Measurements from ENCODE around the gene DLG2.

The DLG2 gene

DNA sequence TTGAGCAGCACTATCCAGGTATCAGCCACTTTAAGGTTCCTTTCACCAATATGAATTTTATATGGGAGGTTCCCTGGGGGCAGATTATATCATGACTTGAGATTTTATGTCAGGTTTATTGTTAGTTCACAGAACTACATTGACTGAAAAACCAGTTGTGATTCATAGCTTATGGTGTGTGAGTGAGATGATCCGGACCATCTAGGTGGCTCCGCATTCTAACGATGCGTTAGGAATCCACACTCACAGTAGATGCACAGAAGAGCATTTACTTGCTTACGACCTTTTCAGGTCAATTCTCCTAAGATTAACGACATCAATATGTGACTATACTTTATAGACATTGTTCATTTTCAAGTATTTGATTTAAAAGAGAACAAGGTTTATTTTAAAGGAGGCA, 1356.7 kb downstream of the DLG2 start:
- Mint-ChIP-seq H3K4me1 (no peaks in the 10 kb centered on the region), H3K9me3 (peaks cover 8% of the 10 kb centered on the region), H3K36me3 (no peaks in the 10 kb centered on the region), H3K27ac (no peak overlapping the region), H3K27me3 (no peaks in the 10 kb centered on the region), H3K4me3 (no peak overlapping the region)

DNA sequence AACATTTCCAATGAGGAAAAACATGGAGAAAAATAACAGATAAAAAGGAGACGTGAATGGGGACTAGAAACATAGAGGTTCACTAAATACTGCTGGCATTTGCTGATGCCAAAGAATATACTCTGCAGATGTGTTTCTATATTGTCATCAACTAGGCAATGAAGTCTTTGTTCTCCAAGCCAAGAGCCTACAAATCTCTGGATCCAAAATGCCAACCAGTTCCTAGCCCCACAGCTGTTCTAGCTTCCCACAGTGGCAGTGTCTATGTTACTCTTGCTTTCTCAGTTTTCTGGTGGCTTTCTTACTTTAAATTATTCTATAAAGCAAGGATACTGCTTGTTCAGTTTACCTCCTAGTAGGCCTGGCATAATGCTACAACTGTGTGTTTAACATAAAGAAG, 1363.1 kb downstream of the DLG2 start:
- Mint-ChIP-seq H3K27ac (no peak overlapping the region), H3K27me3 (no peaks in the 10 kb centered on the region), H3K4me1 (no peaks in the 10 kb centered on the region), H3K9me3 (no peaks in the 10 kb centered on the region), H3K36me3 (no peaks in the 10 kb centered on the region), H3K4me3 (no peak overlapping the region)

DNA sequence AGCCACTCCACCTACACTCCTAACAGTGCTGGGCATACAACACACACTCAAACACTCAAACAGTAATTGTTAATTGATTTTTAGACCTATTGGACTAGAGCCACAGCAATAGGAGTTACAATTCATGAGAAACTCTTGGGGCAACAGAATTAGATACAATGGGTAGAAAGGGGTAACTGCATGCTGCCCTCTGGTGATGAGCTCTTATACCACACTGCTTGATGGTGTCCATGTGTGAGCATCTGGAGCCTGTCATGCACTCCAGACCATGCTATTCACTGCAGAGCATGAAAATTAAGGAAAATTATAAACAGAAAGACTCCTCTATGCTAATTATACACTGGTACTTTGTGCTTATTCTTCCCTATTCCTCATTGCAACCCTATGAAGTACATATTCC, 1365.4 kb downstream of the DLG2 start:
- no peaks in the 10 kb centered on the region for H3K9me3 Mint-ChIP-seq
- no peaks in the 10 kb centered on the region for H3K27me3 Mint-ChIP-seq
- no peak overlapping the region for H3K4me3 Mint-ChIP-seq
- no peaks in the 10 kb centered on the region for H3K4me1 Mint-ChIP-seq
- H3K27ac Mint-ChIP-seq, result no peak overlapping the region
- no peaks in the 10 kb centered on the region for H3K36me3 Mint-ChIP-seq

DNA sequence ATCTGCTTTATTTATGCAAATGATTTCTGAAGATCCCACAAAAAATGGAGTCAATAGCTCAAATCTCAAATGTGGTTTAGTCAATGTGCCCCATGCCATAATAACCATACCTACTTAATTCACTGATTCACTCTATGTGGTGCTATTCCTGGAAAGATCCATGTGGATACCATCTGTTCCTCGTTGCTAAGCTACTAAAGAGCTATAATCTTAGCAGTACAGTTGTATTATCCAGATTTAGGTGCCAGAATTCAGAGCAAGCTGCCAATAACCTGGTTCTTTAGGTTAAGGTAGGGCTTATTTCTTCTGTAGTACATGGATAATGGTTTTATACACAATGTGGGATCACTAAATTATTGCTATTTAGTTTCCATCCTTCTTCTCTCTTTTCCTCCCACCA, 1366.3 kb downstream of the DLG2 start:
- Mint-ChIP-seq H3K27ac (no peak overlapping the region), H3K9me3 (peaks cover 4% of the 10 kb centered on the region)

DNA sequence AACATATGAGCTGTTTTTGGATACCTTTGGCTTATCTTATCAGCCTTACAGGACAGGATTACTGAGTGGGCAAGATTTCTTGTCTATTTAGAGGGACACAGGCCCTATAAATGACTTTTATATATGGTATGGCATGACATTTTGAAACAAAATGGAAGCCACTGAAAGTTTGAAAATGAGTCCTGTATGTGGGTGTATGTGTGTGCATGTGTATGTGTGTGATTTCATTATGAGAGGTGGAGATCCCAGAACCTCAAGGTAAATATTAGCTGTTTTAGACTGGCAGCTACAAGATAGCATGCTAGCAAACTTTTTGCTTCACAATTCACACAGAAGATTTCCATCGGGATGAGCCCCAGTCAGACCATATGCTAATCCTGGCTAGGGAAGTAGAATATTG, 1370.5 kb downstream of the DLG2 start:
- no peaks in the 10 kb centered on the region for H3K4me1 Mint-ChIP-seq
- H3K9me3 Mint-ChIP-seq, result peaks cover 9% of the 10 kb centered on the region
- H3K4me3 Mint-ChIP-seq, result no peak overlapping the region
- H3K27ac Mint-ChIP-seq, result no peak overlapping the region
- H3K36me3 Mint-ChIP-seq, result no peaks in the 10 kb centered on the region
- H3K27me3 Mint-ChIP-seq, result no peaks in the 10 kb centered on the region

More for the DNA sequence above, 1366.3 kb downstream of the DLG2 start:
- Mint-ChIP-seq H3K4me3 (no peak overlapping the region), H3K36me3 (no peaks in the 10 kb centered on the region), H3K27me3 (no peaks in the 10 kb centered on the region), H3K4me1 (no peaks in the 10 kb centered on the region)

GRCh38 chr11:84255483-84255882, 1371.7 kb downstream of the DLG2 start:
- Mint-ChIP-seq H3K4me3 (no peak overlapping the region), H3K9me3 (peaks cover 9% of the 10 kb centered on the region), H3K27ac (no peak overlapping the region), H3K36me3 (no peaks in the 10 kb centered on the region), H3K27me3 (no peaks in the 10 kb centered on the region), H3K4me1 (no peaks in the 10 kb centered on the region)

DNA sequence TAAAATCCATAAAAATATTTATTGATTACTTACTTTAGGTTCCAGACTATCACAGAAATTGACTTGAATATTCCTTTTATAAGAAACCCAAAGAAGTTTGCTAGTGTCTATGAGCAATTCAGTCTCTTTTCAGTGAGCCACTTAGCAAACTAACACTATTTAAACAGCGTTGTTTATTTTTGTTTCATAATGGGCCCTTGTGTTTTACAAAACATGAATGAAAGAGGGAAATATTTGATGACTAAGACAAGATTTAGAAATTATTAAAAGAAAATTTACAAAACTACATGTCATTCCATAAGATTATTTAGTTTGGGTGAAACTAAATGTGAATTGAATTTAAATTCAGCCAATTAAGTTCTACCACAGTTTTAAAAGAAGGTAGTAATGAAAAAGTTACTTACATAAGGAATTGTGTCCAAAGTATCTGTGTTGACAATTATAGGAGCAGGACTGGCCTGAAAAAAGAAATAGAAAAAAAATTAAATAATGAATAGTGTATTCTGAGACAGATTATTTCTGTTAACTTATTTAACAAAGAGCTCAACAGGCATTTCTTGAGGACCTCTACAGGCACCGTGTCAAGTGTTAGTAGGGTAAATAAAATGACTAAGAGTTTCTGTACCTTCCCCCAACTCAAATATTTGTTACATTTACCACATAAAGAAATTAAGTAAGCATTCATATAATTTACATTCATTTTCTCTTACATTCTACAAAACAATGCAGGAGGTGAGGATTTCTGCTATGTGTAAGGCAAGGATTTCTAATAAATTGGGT, 1376.1 kb downstream of the DLG2 start:
- no peak overlapping the region for H3K4me3 Mint-ChIP-seq
- H3K4me1 Mint-ChIP-seq, result no peaks in the 10 kb centered on the region
- H3K27ac Mint-ChIP-seq, result no peak overlapping the region
- no peaks in the 10 kb centered on the region for H3K36me3 Mint-ChIP-seq
- H3K9me3 Mint-ChIP-seq, result peaks cover 6% of the 10 kb centered on the region
- no peaks in the 10 kb centered on the region for H3K27me3 Mint-ChIP-seq

- Mint-ChIP-seq H3K27me3 (no peaks in the 10 kb centered on the region), H3K4me3 (no peak overlapping the region), H3K36me3 (no peaks in the 10 kb centered on the region), H3K27ac (no peak overlapping the region), H3K4me1 (no peaks in the 10 kb centered on the region), H3K9me3 (peaks cover 5% of the 10 kb centered on the region)
Measured at GRCh38 chr11:84249344-84250135, 1377.6 kb downstream of the DLG2 start.

- Mint-ChIP-seq H3K4me1 (no peaks in the 10 kb centered on the region), H3K4me3 (no peak overlapping the region), H3K27me3 (no peaks in the 10 kb centered on the region), H3K9me3 (peaks cover 3% of the 10 kb centered on the region), H3K36me3 (no peaks in the 10 kb centered on the region), H3K27ac (no peak overlapping the region)
Measured at GRCh38 chr11:84247926-84248325, 1379.2 kb downstream of the DLG2 start.

DNA sequence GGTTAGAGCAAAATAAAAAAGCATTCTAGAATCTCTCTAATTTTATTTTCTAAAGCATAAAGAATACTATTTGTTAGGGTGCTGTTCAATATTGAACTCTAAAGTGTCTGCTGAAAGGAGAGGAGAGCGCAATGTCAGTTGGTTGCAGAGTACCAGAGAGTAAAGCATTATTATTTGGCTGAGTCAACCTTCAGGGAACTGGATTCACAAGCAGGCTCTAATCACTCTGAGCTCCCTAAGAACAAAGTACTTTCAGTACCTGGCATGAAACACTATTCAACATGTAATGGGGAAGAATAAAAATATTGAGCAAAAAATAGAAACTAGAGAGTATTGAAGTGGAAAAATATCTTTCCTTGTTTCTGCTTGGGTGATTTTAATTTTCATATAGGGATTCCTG, 1380.0 kb downstream of the DLG2 start:
- Mint-ChIP-seq H3K4me1 (no peaks in the 10 kb centered on the region), H3K4me3 (no peak overlapping the region), H3K27me3 (no peaks in the 10 kb centered on the region), H3K36me3 (no peaks in the 10 kb centered on the region), H3K27ac (no peak overlapping the region), H3K9me3 (no peaks in the 10 kb centered on the region)

DNA sequence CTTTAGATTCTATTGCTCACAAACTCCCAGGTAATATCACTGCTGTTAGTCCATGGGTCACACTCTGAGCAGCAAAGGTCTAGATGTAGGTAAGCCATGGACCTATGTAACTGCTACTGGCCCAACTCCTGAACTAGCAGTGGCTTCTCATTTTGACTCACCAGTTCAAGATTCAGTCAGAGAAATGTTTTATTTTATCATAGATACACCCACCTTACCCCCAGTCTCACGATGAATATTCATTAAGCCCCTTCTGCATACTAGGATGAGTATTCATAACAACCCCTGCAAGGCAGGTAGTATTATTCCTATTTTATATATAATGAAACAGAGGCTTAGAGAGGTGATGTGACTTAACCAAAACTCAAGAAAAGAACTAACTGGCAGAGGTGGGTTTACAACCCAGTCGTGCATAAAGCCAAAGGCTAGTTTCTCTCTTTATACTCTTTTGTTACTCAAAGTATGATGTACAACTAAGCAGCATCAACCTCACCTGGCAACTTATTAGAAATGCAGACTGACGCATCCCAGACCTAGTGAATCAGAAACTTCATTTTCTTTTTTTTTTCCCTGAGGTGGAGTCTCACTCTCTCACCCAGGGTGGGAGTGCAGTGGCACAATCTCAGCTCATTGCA, 1383.4 kb downstream of the DLG2 start:
- H3K36me3 Mint-ChIP-seq, result no peaks in the 10 kb centered on the region
- H3K9me3 Mint-ChIP-seq, result no peaks in the 10 kb centered on the region
- no peaks in the 10 kb centered on the region for H3K27me3 Mint-ChIP-seq
- H3K4me1 Mint-ChIP-seq, result no peaks in the 10 kb centered on the region
- no peak overlapping the region for H3K27ac Mint-ChIP-seq
- H3K4me3 Mint-ChIP-seq, result no peak overlapping the region

- Mint-ChIP-seq H3K27me3 (peaks cover 1% of the 10 kb centered on the region), H3K36me3 (no peaks in the 10 kb centered on the region), H3K27ac (no peak overlapping the region), H3K4me3 (no peak overlapping the region), H3K4me1 (no peaks in the 10 kb centered on the region), H3K9me3 (peaks cover 3% of the 10 kb centered on the region)
Measured at GRCh38 chr11:84241343-84242131, 1385.6 kb downstream of the DLG2 start.

DNA sequence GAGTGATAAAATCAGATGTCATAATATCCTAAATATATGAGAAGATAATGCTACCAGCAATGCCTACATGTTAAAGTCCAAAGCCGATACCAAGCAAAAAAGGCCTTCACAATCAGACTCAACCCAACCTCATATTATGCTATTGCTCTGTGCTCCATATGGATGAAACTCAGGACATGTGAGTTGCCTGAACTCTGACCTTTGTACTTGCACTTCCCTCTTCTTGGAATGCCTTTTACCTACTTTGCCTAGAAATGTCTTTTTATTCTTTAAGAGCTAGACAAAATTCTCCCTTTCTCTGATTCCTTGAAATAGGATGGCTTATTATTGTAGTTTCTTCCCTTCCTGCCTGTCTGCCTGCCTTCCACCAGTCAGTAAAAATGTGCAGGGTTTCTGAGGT, 1386.3 kb downstream of the DLG2 start:
- no peaks in the 10 kb centered on the region for H3K36me3 Mint-ChIP-seq
- no peaks in the 10 kb centered on the region for H3K4me1 Mint-ChIP-seq
- H3K4me3 Mint-ChIP-seq, result no peak overlapping the region
- no peak overlapping the region for H3K27ac Mint-ChIP-seq
- H3K27me3 Mint-ChIP-seq, result peaks cover 1% of the 10 kb centered on the region
- H3K9me3 Mint-ChIP-seq, result peaks cover 3% of the 10 kb centered on the region

GRCh38 chr11:84236436-84236835, 1390.7 kb downstream of the DLG2 start:
- no peaks in the 10 kb centered on the region for H3K36me3 Mint-ChIP-seq
- no peak overlapping the region for H3K27ac Mint-ChIP-seq
- peaks cover 1% of the 10 kb centered on the region for H3K27me3 Mint-ChIP-seq
- H3K9me3 Mint-ChIP-seq, result peaks cover 3% of the 10 kb centered on the region
- no peak overlapping the region for H3K4me3 Mint-ChIP-seq
- H3K4me1 Mint-ChIP-seq, result no peaks in the 10 kb centered on the region

- Mint-ChIP-seq H3K9me3 (peaks cover 3% of the 10 kb centered on the region), H3K4me3 (no peak overlapping the region), H3K27ac (no peak overlapping the region), H3K36me3 (no peaks in the 10 kb centered on the region), H3K4me1 (no peaks in the 10 kb centered on the region), H3K27me3 (peaks cover 1% of the 10 kb centered on the region)
Measured at GRCh38 chr11:84234462-84235202, 1392.5 kb downstream of the DLG2 start.

All from activated naive CD4-positive, alpha-beta T cell treated with anti-CD3 and anti-CD28 coated beads, Interleukin-2, amount 50 U/mL, for 24 hours (primary cell).